ENCODE results near the gene WAC. TPM values are rescaled to one million over a fixed set of nuclear protein-coding genes. Genes with fewer than 3 reads are reported as not detected.

Gene WAC
- polyA plus RNA-seq, 2 of the 4 experiments (the other 2 are of a cell fraction) = 63.9 to 133 TPM

- DNase-seq (ENCODE audit: low read depth in 1 of 2, low spot score in 1 of 2) = no peak
- ChIA-PET POLR2A (interaction anchor here (1.7 kb wide), 1 partner anchor 14 kb away, joined by 4 read pairs; the partner anchor contains the start of gene WAC), CTCF (interaction anchor here (1.6 to 1.8 kb wide), 2 partner anchors 10 to 11 kb away, joined by 4 to 9 read pairs; no protein-coding TSS in a partner anchor)
Measured at GRCh38 chr10:28545967-28546644, 13.2 kb downstream of the WAC start.

GRCh38 chr10:28548781-28549498 is 16.0 kb downstream of the WAC start:
- Histone ChIP-seq H3K4me2 (no peak overlapping the region), H3K4me3 (no peak overlapping the region), H3K27ac (no peak overlapping the region), H3K9me3 (no peaks in the 10 kb centered on the region), H3K4me1 (peaks cover 41% of the 10 kb centered on the region)
- no peak for TF ChIP-seq HEYL (CRISPR knock-in tag; IDR thresholded peaks at IDR 0.05)
- no peak for TF ChIP-seq ATOH8 (CRISPR knock-in tag; IDR thresholded peaks at IDR 0.05; ENCODE audit: low read depth)
- TF ChIP-seq HDAC2 (IDR thresholded peaks at IDR 0.05) = no peak
- no peak for TF ChIP-seq PBX3 (IDR thresholded peaks at IDR 0.05)
- no peak for TF ChIP-seq RCOR1 (IDR thresholded peaks at IDR 0.05; ENCODE audit: low read depth, low read length)
- no peak for TF ChIP-seq POLR2A (IDR thresholded peaks at IDR 0.05; ENCODE audit: low read length)
- TF ChIP-seq ESRRA (IDR thresholded peaks at IDR 0.05; ENCODE audit: borderline replicate concordance, low read length) = no peak
- no peak for TF ChIP-seq ZNF302 (CRISPR knock-in tag; IDR thresholded peaks at IDR 0.05)
- no peak for TF ChIP-seq ELK1 (IDR thresholded peaks at IDR 0.05; ENCODE audit: low read depth, low read length)
- TF ChIP-seq BCL3 (IDR thresholded peaks at IDR 0.05) = no peak
- no peak for TF ChIP-seq RFX5 (IDR thresholded peaks at IDR 0.05)
- no peak for TF ChIP-seq SREBF2 (IDR thresholded peaks at IDR 0.05)
- TF ChIP-seq RAD21 (conservative IDR thresholded peaks at IDR 0.05 in 1 of 2, IDR thresholded peaks at IDR 0.05 in 1 of 2) = no peak
- TF ChIP-seq CEBPB (IDR thresholded peaks at IDR 0.05) = no peak
- no peak for TF ChIP-seq ZC3H11A (IDR thresholded peaks at IDR 0.05)
- no peak for TF ChIP-seq RNF2 (IDR thresholded peaks at IDR 0.05; ENCODE audit: borderline replicate concordance, low read depth)
- no peak for TF ChIP-seq E2F6 (IDR thresholded peaks at IDR 0.05; ENCODE audit: borderline replicate concordance, low read depth)
- no peak for TF ChIP-seq CBX2 (IDR thresholded peaks at IDR 0.05; ENCODE audit: borderline replicate concordance, low read depth)
- TF ChIP-seq POLR2AphosphoS2 (conservative IDR thresholded peaks at IDR 0.05; ENCODE audit: low read length) = no peak
- no peak for TF ChIP-seq FOSB (CRISPR knock-in tag; IDR thresholded peaks at IDR 0.05)
- FAIRE-seq (no peak), ATAC-seq (no peak; a peak in 1 of 6 replicates), DNase-seq (ENCODE audit: low read depth in 1 of 2, low spot score in 1 of 2) (no peak)
- ChIA-PET CTCF (interaction anchor here (0.9 kb wide), 1 partner anchor 10 kb away, joined by 4 read pairs; no protein-coding TSS in a partner anchor), POLR2A (no interaction called here)
- 89% methylated on average over 2 of the region's 2 CpGs for WGBS (ENCODE audit: missing lambda C conversion rate)

More at GRCh38 chr10:28545967-28546644, 13.2 kb downstream of the WAC start:
- Histone ChIP-seq H3K4me2 (no peak overlapping the region), H3K9me3 (no peaks in the 10 kb centered on the region), H3K4me3 (no peak overlapping the region), H3K4me1 (peaks cover 20% of the 10 kb centered on the region; the same call in 2 of the 3 replicates), H3K27ac (no peak overlapping the region)
- FAIRE-seq (no peak), ATAC-seq (no peak)
- TF ChIP-seq PBX3 (IDR thresholded peaks at IDR 0.05) (no peak), ZFP36 (IDR thresholded peaks at IDR 0.05; ENCODE audit: borderline replicate concordance, partially characterized antibody) (no peak)
- WGBS (ENCODE audit: missing lambda C conversion rate) = 74% methylated on average over 4 of the region's 4 CpGs
